Neural cell (in vitro differentiated cells): ENCODE results near the gene ABCA12. TPM values are rescaled to one million over a fixed set of nuclear protein-coding genes. Genes with fewer than 3 reads are reported as not detected.

Experiments used
- H2AFZ ChIP-seq: fragments of 200-600, 300-800 bp; sonication (generic), shearing (Covaris generic); 2 replicates; pipeline ENCODE4 v1.6.0; 2014; ENCODE audit warnings: low read depth, mild to moderate bottlenecking, antibody characterized with exemption, low read length, moderate library complexity
- H3F3A ChIP-seq: fragments of 200-600 bp; shearing (Covaris generic); 2 replicates; pipeline ENCODE4 v1.6.1; 2016; ENCODE audit warnings: mild to moderate bottlenecking, moderate library complexity, mixed read lengths, antibody characterized with exemption, low read length; ENCODE audit not compliant: insufficient read depth, poor library complexity, severe bottlenecking
- H3K27ac ChIP-seq: fragments of 200-600, 300-800 bp; sonication (generic), shearing (Covaris generic); 2 replicates; pipeline ENCODE4 v1.5.1; 2014; ENCODE audit warnings: mild to moderate bottlenecking, low read length, moderate library complexity
- H3K27me3 ChIP-seq: fragments of 300-800, 200-600 bp; sonication (generic), shearing (Covaris generic); 2 replicates; pipeline ENCODE4 v1.6.0; 2014; ENCODE audit warnings: mild to moderate bottlenecking, low read depth, low read length, moderate library complexity; ENCODE audit not compliant: insufficient read depth
- H3K36me3 ChIP-seq: fragments of 300-800, 200-600 bp; sonication (generic), shearing (Covaris generic); 2 replicates; pipeline ENCODE4 v1.5.1; 2014; ENCODE audit warnings: mild to moderate bottlenecking, antibody characterized with exemption, low read length, moderate library complexity; ENCODE audit not compliant: insufficient read depth
- H3K4me2 ChIP-seq: fragments of 300-800, 200-600 bp; sonication (generic), shearing (Covaris generic); 2 replicates; pipeline ENCODE4 v1.6.0; 2014; ENCODE audit warnings: mild to moderate bottlenecking, low read length
- H3K4me3 ChIP-seq: fragments of 300-800, 200-600 bp; sonication (generic), shearing (Covaris generic); 2 replicates; pipeline ENCODE4 v1.5.1; 2014; ENCODE audit warnings: mild to moderate bottlenecking, low read length, moderate library complexity
- H3K79me2 ChIP-seq: fragments of 200-600 bp; shearing (Covaris generic); replicated peaks from 2 replicates; pipeline ENCODE4 v1.6.0; 2014; ENCODE audit warnings: mild to moderate bottlenecking, low read length, moderate library complexity; ENCODE audit not compliant: insufficient read depth
- H3K9ac ChIP-seq: fragments of 300-800, 200-600 bp; sonication (generic), shearing (Covaris generic); 2 replicates; pipeline ENCODE4 v1.6.1; 2016; ENCODE audit warnings: mild to moderate bottlenecking, low read length, mixed read lengths
- H3K9me2 ChIP-seq: fragments of 200-600 bp; shearing (Covaris generic); 2 replicates; pipeline ENCODE4 v1.6.1; 2016; ENCODE audit warnings: mild to moderate bottlenecking, low read length, mixed read lengths; ENCODE audit not compliant: insufficient read depth
- H3K9me3 ChIP-seq: fragments of 200-600, 300-800 bp; sonication (generic), shearing (Covaris generic); 2 replicates; pipeline ENCODE4 v1.6.1; 2016; ENCODE audit warnings: mild to moderate bottlenecking, mixed run types, low read length, moderate library complexity, mixed read lengths
- H4K20me1 ChIP-seq: fragments of 200-600 bp; shearing (Covaris generic); 2 replicates; pipeline ENCODE4 v1.6.1; 2016; ENCODE audit warnings: mild to moderate bottlenecking, mixed run types; ENCODE audit not compliant: insufficient read depth
- EP300 ChIP-seq: fragments of 450-650 bp; conservative IDR thresholded peaks from 2 replicates; pipeline ENCODE4 v1.6.1; 2014; ENCODE audit warnings: antibody characterized with exemption, mild to moderate bottlenecking, moderate library complexity; ENCODE audit not compliant: poor library complexity, severe bottlenecking
- EZH2 ChIP-seq: fragments of 200-600, 300-800 bp; shearing (Covaris generic), sonication (generic); IDR thresholded peaks from 2 replicates; pipeline ENCODE4 v1.6.1; 2014; ENCODE audit warnings: antibody characterized with exemption, low read length, borderline replicate concordance, mild to moderate bottlenecking; ENCODE audit not compliant: insufficient read depth, poor library complexity, severe bottlenecking
- MXI1 ChIP-seq: fragments of 450-650 bp; conservative IDR thresholded peaks from 2 replicates; pipeline ENCODE4 v1.6.1; 2014; ENCODE audit warnings: antibody characterized with exemption, mild to moderate bottlenecking; ENCODE audit not compliant: poor library complexity, severe bottlenecking
- POLR2AphosphoS5 ChIP-seq: IDR thresholded peaks from 2 replicates; pipeline ENCODE4 v1.6.1; 2012
- RAD21 ChIP-seq: fragments of 450-650 bp; conservative IDR thresholded peaks from 2 replicates; pipeline ENCODE4 v1.6.1; 2014; ENCODE audit warnings: antibody characterized with exemption, mild to moderate bottlenecking, moderate library complexity
- SMC3 ChIP-seq: fragments of 450-650 bp; conservative IDR thresholded peaks from 2 replicates; pipeline ENCODE4 v1.6.1; 2014; ENCODE audit warnings: antibody characterized with exemption, mild to moderate bottlenecking, moderate library complexity; ENCODE audit not compliant: poor library complexity
- TAF1 ChIP-seq: IDR thresholded peaks from 2 replicates; pipeline ENCODE4 v1.6.1; 2012; ENCODE audit warnings: low read depth
- polyA plus RNA-seq: library from polyadenylated mRNA; depleted of rRNA; stranded (reverse); fragments of >200 nt; gene quantifications from 2 replicates; pipeline ENCODE4 v1.2.3, GENCODE V29; 2014
- TF ChIP-seq, protein P1 (sequence below): IDR thresholded peaks from 2 replicates; pipeline ENCODE4 v1.6.1; 2012; ENCODE audit warnings: borderline replicate concordance
- TF ChIP-seq, protein P2 (sequence below): fragments of 450-650 bp; IDR thresholded peaks from 2 replicates; pipeline ENCODE4 v1.5.1; 2014; ENCODE audit warnings: antibody characterized with exemption, mild to moderate bottlenecking, moderate library complexity; ENCODE audit not compliant: poor library complexity, severe bottlenecking

Gene ABCA12
- polyA plus RNA-seq, 1 donor from 2014 or later: not detected

GRCh38 chr2:215107216-215108056 is 31.0 kb downstream of the ABCA12 start:
- Histone ChIP-seq H4K20me1 (no peaks in the 10 kb centered on the region), H3K9me3 (no peaks in the 10 kb centered on the region), H3K4me2 (no peak overlapping the region), H2AFZ (no peak overlapping the region), H3K36me3 (no peaks in the 10 kb centered on the region), H3K79me2 (no peaks in the 10 kb centered on the region), H3K9me2 (no peaks in the 10 kb centered on the region), H3K9ac (no peak overlapping the region), H3K27ac (no peak overlapping the region), H3F3A (no peaks in the 10 kb centered on the region), H3K27me3 (no peaks in the 10 kb centered on the region), H3K4me3 (no peak overlapping the region)
- TF ChIP-seq, protein P1, sequence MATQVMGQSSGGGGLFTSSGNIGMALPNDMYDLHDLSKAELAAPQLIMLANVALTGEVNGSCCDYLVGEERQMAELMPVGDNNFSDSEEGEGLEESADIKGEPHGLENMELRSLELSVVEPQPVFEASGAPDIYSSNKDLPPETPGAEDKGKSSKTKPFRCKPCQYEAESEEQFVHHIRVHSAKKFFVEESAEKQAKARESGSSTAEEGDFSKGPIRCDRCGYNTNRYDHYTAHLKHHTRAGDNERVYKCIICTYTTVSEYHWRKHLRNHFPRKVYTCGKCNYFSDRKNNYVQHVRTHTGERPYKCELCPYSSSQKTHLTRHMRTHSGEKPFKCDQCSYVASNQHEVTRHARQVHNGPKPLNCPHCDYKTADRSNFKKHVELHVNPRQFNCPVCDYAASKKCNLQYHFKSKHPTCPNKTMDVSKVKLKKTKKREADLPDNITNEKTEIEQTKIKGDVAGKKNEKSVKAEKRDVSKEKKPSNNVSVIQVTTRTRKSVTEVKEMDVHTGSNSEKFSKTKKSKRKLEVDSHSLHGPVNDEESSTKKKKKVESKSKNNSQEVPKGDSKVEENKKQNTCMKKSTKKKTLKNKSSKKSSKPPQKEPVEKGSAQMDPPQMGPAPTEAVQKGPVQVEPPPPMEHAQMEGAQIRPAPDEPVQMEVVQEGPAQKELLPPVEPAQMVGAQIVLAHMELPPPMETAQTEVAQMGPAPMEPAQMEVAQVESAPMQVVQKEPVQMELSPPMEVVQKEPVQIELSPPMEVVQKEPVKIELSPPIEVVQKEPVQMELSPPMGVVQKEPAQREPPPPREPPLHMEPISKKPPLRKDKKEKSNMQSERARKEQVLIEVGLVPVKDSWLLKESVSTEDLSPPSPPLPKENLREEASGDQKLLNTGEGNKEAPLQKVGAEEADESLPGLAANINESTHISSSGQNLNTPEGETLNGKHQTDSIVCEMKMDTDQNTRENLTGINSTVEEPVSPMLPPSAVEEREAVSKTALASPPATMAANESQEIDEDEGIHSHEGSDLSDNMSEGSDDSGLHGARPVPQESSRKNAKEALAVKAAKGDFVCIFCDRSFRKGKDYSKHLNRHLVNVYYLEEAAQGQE: no peak
- no peak for TF ChIP-seq EP300

- H3K27me3 ChIP-seq: no peaks in the 10 kb centered on the region
- no peak overlapping the region for H3K4me2 ChIP-seq
- H4K20me1 ChIP-seq: no peaks in the 10 kb centered on the region
- H3K27ac ChIP-seq: no peak overlapping the region
- no peaks in the 10 kb centered on the region for H3K79me2 ChIP-seq
- H3K36me3 ChIP-seq: no peaks in the 10 kb centered on the region
- H3K9me3 ChIP-seq: no peaks in the 10 kb centered on the region
- no peaks in the 10 kb centered on the region for H3K9me2 ChIP-seq
- no peaks in the 10 kb centered on the region for H3F3A ChIP-seq
- TF ChIP-seq, protein P1: no peak
- TF ChIP-seq EP300 (no peak), MXI1 (no peak), POLR2AphosphoS5 (no peak), SMC3 (no peak), TAF1 (no peak), EZH2 (no peak), RAD21 (no peak)
- TF ChIP-seq, protein P2, sequence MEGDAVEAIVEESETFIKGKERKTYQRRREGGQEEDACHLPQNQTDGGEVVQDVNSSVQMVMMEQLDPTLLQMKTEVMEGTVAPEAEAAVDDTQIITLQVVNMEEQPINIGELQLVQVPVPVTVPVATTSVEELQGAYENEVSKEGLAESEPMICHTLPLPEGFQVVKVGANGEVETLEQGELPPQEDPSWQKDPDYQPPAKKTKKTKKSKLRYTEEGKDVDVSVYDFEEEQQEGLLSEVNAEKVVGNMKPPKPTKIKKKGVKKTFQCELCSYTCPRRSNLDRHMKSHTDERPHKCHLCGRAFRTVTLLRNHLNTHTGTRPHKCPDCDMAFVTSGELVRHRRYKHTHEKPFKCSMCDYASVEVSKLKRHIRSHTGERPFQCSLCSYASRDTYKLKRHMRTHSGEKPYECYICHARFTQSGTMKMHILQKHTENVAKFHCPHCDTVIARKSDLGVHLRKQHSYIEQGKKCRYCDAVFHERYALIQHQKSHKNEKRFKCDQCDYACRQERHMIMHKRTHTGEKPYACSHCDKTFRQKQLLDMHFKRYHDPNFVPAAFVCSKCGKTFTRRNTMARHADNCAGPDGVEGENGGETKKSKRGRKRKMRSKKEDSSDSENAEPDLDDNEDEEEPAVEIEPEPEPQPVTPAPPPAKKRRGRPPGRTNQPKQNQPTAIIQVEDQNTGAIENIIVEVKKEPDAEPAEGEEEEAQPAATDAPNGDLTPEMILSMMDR: no peak
- H2AFZ ChIP-seq: no peak overlapping the region
- H3K9ac ChIP-seq: no peak overlapping the region
- H3K4me3 ChIP-seq: no peak overlapping the region
These were observed 32.6 kb downstream of the ABCA12 start for GRCh38 chr2:215105607-215106354.
